ENCODE results near the gene FBXO2.
"Not testable (repeated sequence)": the region's sequence is repeated elsewhere in the genome, so short reads cannot be mapped to it uniquely, and the experiment has no call there.

Gene FBXO2

DNA sequence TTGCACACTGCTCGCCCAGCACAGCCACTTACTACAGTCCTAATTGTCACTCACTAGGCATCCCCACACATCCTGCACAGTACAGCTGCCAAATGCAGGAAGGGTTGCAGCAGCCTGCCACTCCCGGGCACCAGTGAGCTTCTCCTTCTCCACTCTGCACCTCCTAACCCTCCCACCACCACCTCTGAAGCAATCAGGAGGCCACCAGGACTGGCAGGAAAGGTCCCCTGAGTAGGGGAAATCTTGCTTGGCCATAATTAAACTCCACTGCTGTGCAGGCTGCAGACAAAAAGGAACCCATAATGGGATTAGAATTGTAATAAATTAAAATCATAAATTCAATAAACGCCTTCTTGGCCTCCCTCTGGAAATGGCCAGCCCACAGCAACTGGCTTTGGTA lies 31.8 kb downstream of the FBXO2 start:
- DNase-seq: no peak

- no peak for DNase-seq
These were observed 33.3 kb downstream of the FBXO2 start for GRCh38 chr1:11620924-11621323.

DNA sequence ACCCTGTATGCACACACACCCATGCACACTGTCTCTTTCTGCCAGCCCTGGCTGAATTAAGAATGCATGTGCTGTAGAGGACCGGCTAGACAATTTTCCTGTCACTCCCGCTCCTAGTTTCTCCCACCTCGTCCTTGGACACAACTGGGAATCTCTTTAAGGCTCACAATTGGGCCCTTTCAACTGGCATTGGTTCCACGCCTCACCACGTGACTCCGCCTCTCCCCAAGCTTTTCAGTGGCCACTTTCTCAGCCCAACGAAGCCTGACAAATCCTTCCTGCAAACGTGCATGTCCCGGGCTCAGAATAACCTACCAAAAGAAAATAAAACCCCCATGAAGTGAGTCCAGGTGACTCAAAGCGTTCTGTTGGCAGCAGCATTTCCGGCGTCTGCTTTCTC lies 33.8 kb downstream of the FBXO2 start:
- DNase-seq: no peak

GRCh38 chr1:11617741-11618140 lies 36.5 kb downstream of the FBXO2 start:
- no peak for DNase-seq

- no peak for DNase-seq
These were observed 36.9 kb downstream of the FBXO2 start for GRCh38 chr1:11617314-11617713.

GRCh38 chr1:11616766-11617165 lies 37.5 kb downstream of the FBXO2 start:
- DNase-seq: no peak

- no peak for DNase-seq
These were observed 39.1 kb downstream of the FBXO2 start for GRCh38 chr1:11615090-11615489.

DNA sequence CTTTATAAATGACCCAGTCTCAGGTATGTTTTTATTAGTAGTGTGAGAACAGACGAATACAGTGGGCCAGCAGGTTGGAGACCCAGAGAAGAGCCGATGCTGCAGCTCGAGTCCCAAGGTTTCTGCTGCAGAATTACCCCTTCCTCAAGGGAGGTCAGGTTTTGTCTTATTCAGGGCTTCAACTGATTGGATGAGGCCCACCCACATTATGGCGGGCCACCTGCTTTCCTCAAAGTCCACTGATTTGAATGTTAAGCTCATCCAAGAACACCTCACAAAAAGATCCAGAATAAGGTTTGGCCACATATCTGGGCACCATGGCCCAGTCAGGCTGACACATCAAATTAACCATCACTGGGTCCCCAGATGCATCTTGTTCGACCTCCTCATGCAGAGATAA lies 40.9 kb downstream of the FBXO2 start:
- DNase-seq: no peak

DNA sequence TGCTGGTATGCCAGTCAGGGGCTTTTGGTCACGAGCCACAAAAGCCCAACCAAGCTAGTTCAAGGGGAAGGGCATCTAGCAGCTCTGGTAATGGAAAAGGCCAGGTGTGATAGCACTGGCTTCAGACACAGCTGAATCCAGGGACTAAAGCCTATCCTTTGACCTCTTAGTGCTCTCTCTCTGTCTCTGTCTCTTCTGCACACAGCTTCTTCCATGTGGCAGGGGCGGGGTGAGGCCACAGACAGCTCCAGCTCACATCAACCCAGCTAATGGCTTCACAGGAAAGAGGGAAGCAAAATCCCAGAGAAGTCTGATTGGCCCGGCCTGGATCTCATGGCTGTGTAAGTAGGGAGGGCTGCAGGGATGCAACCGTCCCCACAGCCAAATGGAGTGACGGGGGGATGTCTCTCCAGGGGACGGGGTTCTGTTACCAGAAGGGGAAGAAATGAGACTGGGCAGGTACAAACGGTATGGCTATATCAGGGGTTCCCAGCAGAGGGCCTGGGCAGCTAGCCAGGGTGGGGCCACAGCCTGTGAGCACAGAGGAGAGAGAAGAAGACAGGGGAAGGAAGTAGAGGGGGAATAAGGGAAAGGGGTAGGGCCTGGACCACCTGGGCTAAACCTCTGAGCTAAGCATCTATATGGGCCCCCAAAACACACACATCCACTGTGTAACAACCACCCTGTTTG lies 42.4 kb downstream of the FBXO2 start:
- no peak for DNase-seq

GRCh38 chr1:11610629-11611180 lies 43.5 kb downstream of the FBXO2 start:
- DNase-seq: no peak

GRCh38 chr1:11609378-11609777 lies 44.9 kb downstream of the FBXO2 start:
- not testable (repeated sequence) for DNase-seq

- DNase-seq: not testable (repeated sequence)
These were observed 45.6 kb downstream of the FBXO2 start for GRCh38 chr1:11608596-11609130.

DNA sequence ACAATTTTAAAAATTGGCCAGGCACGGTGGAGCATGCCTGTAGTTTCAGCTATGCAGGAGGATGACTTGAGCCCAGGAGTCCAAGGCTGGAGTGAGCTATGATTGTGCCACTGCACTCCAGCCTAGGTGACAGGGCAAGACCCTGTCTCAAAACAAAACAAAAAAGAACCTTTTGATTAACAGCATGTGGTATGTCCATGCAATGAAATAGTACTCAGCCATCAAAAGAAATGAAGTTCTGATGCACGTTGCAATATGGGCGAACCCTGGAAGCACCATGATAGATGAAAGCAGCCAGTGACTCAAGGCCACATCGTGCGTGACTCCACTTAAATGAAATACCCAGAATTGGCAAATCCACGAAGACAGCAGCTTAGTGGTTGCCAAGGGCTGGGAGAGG lies 47.5 kb downstream of the FBXO2 start:
- DNase-seq: no peak

- no peak for DNase-seq
These were observed 51.2 kb downstream of the FBXO2 start for GRCh38 chr1:11602981-11603380.

- DNase-seq: no peak
These were observed 51.8 kb downstream of the FBXO2 start for GRCh38 chr1:11602424-11602823.

- no peak for DNase-seq
These were observed 53.4 kb downstream of the FBXO2 start for GRCh38 chr1:11600836-11601235.

DNA sequence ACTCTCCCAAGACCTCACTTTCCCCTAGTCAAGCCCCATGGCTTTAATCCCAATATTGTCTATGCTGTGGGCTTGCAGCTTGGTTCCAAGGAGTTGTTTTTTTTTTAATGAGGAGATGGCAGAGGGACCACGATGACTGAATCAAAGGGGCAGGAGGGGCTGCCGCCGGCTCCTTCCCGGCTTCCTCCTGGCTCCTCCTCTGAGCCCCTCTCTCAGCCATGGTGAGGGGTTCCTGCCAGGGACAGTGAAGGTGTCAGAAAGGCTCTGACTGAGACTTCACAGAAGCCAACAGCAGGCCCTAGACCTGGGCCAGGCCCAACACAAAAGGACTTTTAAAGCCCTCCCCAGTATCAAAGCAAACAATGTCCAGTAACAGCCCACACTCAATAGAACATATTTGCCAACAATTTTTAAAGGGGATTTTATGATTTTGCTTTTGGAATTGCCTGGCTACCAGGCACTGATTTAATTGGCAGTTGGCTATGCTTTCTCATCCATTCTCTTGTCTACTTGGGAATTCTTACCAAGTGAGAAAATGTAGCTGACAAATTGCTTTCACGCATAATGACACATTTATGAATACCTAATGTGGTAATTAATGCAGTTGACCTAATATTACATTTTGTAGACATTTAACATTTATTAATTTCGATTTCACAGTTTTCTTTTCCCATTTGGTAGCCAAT lies 54.2 kb downstream of the FBXO2 start:
- no peak for DNase-seq

DNA sequence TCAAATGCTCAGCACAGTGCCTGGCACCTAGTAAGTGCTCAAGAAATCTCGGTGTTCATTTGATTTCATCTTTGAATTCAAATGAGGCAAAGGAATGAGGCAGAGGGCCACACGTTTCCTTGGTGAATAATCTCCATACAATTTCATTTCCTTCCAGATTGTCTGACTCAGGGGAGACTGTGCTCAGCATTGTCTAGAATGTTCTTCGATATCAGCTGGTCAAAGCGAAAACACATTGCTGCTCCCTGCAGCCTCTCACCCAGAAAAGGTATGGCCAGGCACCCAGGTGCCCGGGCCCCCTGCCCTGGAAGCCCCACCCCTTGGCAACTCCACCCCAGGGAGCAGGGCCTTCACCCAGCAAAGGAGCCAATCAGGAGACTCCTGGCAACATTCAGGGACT lies 55.8 kb downstream of the FBXO2 start:
- no peak for DNase-seq
